K562 (cell line): Measurements from ENCODE around the gene ATP8B2. TPM values are rescaled to one million over a fixed set of nuclear protein-coding genes. Genes with fewer than 3 reads are reported as not detected.

Experiments used
- ATAC-seq: fragments of 200-7000 bp; cut with Tn5 transposase; 3 replicates; pipeline ENCODE4 v1.9.1; 2020; ENCODE audit warnings: moderate library complexity
- BruUV-seq: library from RNA; stranded (reverse); fragments of 400-500 nt; replicated peaks from 2 replicates; lab custom pipeline; 2021; lab: Mats Ljungman, UMichigan
- CTCF ChIA-PET: fragments of 300-600 bp; formaldehyde crosslinking; extraction: SDS; loops from one replicate; lab custom pipeline; 2021; ENCODE audit warnings: low intra/inter-chr PET ratio; lab: Yijun Ruan, JAX
- POLR2A ChIA-PET: fragments of 300-600, 350-650 bp; sonication (Branson Sonifier 250); formaldehyde crosslinking; extraction: SDS; loops from one replicate; lab custom pipeline; 2021; ENCODE audit warnings: antibody characterized with exemption, inconsistent platforms; lab: Yijun Ruan, JAX
- DNase-seq, 4 experiments: peaks; one replicate each; pipeline versions ENCODE4 v3.0.0 to v3.0.0-alpha.2; 2011 to 2018; ENCODE audit warnings: low spot score in 3 of 4, mixed read lengths in 3 of 4; ENCODE audit errors: extremely low read depth in 1 of 4
- FAIRE-seq: peaks from 2 replicates; lab custom pipeline; 2011; peaks lifted over from hg19 to GRCh38; lab: Jason Lieb, UNC
- H2AFZ ChIP-seq: 2 replicates; pipeline ENCODE4 v1.6.0; 2011; ENCODE audit warnings: low read depth, low read length, control low read depth, inconsistent platforms
- H3K27ac ChIP-seq: fragments of 200-600 bp; 3 replicates; pipeline ENCODE4 v1.8.0; 2011; ENCODE audit warnings: low read depth, mild to moderate bottlenecking, control low read depth, inconsistent platforms, low read length, moderate library complexity, mixed read lengths; ENCODE audit errors: extremely low read depth
- H3K27me3 ChIP-seq, 2 experiments: fragments of 300-600 bp in 1 of 2; 2 replicates in 1 of 2; 3 replicates in 1 of 2; pipeline versions ENCODE4 v1.6.0 to v1.8.0; 2011; ENCODE audit warnings: inconsistent platforms in 2 of 2, low read length in 2 of 2, mild to moderate bottlenecking in 1 of 2, mixed read lengths in 1 of 2, moderate library complexity in 1 of 2; ENCODE audit not compliant: control insufficient read depth in 2 of 2, insufficient read depth in 2 of 2
- H3K36me3 ChIP-seq: fragments of 300-600 bp; 3 replicates; pipeline ENCODE4 v1.8.0; 2011; ENCODE audit warnings: mild to moderate bottlenecking, low read length, inconsistent platforms; ENCODE audit not compliant: control insufficient read depth, insufficient read depth
- H3K4me1 ChIP-seq, 2 experiments: fragments of 200-600 bp in 1 of 2; replicated peaks in 1 of 2; 2 replicates in 1 of 2; 3 replicates in 1 of 2; pipeline versions ENCODE4 v1.5.1 to v1.8.0; 2011; ENCODE audit warnings: inconsistent platforms in 2 of 2, low read length in 2 of 2, mild to moderate bottlenecking in 1 of 2, mixed read lengths in 1 of 2, moderate library complexity in 1 of 2; ENCODE audit not compliant: control insufficient read depth in 2 of 2, insufficient read depth in 2 of 2
- H3K4me2 ChIP-seq: 2 replicates; pipeline ENCODE4 v1.6.1; 2011; ENCODE audit warnings: low read length, control low read depth, inconsistent platforms, mixed read lengths; ENCODE audit not compliant: insufficient read depth
- H3K4me3 ChIP-seq: fragments of 200-600 bp; sonication (generic), shearing (Covaris generic); 2 replicates; pipeline ENCODE4 v1.5.1; 2016; ENCODE audit warnings: control low read depth, inconsistent platforms
- H3K79me2 ChIP-seq: fragments of 200-600 bp; 3 replicates; pipeline ENCODE4 v1.8.0; 2011; ENCODE audit warnings: low read length, inconsistent platforms; ENCODE audit not compliant: control insufficient read depth, insufficient read depth
- H3K9ac ChIP-seq, 2 experiments: 2 replicates each; pipeline versions ENCODE4 v1.6.0 to v1.6.1; 2011; ENCODE audit warnings: low read depth in 2 of 2, low read length in 2 of 2, control low read depth in 1 of 2, inconsistent platforms in 1 of 2, mild to moderate bottlenecking in 1 of 2, mixed read lengths in 1 of 2; ENCODE audit not compliant: insufficient read depth in 1 of 2
- H3K9me1 ChIP-seq: one replicate; pipeline ENCODE4 v1.6.0; 2011; ENCODE audit warnings: inconsistent platforms, mild to moderate bottlenecking, low read length, moderate library complexity; ENCODE audit not compliant: control insufficient read depth, insufficient read depth
- H3K9me3 ChIP-seq: replicated peaks from 2 replicates; pipeline ENCODE4 v1.5.1; 2011; ENCODE audit warnings: low read depth, low read length, inconsistent platforms; ENCODE audit not compliant: control insufficient read depth, insufficient read depth
- H4K20me1 ChIP-seq: replicated peaks from 2 replicates; pipeline ENCODE4 v1.6.1; 2011; ENCODE audit warnings: low read length, inconsistent platforms, mixed read lengths; ENCODE audit not compliant: control insufficient read depth, insufficient read depth
- C11orf30 ChIP-seq: fragments of 450-650 bp; IDR thresholded peaks from 2 replicates; pipeline ENCODE4 v1.6.1; 2016; ENCODE audit warnings: low read depth, mild to moderate bottlenecking
- MEIS2 ChIP-seq: fragments of 450-650 bp; IDR thresholded peaks from 2 replicates; pipeline ENCODE4 v1.6.1; 2014; ENCODE audit warnings: mild to moderate bottlenecking; ENCODE audit not compliant: partially characterized antibody
- ZNF12 ChIP-seq: sonication (generic); formaldehyde crosslinking; IDR thresholded peaks from 2 replicates; pipeline ENCODE4 v1.4.0; 2020; ENCODE audit warnings: mild to moderate bottlenecking, missing genetic modification reagents
- ZNF121 ChIP-seq: sonication (generic); formaldehyde crosslinking; conservative IDR thresholded peaks from 2 replicates; pipeline ENCODE4 v1.8.0; 2022; ENCODE audit warnings: missing genetic modification reagents
- WGBS: fragments of 100-300 bp; shearing (Covaris generic); methylation state at CpG from one replicate; pipeline ENCODE4 v1.1.6; 2016; ENCODE audit warnings: low coverage, mixed read lengths; ENCODE audit not compliant: insufficient coverage; ENCODE audit errors: missing lambda C conversion rate; 5-methylcytosine and 5-hydroxymethylcytosine counted together
- in situ Hi-C: fragments of 300-500 bp; cut with MboI; formaldehyde crosslinking; loops from 4 replicates; pipeline ENCODE4 v1.15.0; 2018; ENCODE audit warnings: inconsistent platforms, mixed read lengths
- intact Hi-C: fragments of 100-400 bp; cut with micrococcal nuclease; formaldehyde crosslinking; loops from 2 replicates; pipeline ENCODE4 v1.14.2; 2022
- polyA plus RNA-seq, 8 experiments: library from polyadenylated mRNA; depleted of rRNA in 4 of 8; stranded (reverse) in 5 of 8; unstranded in 3 of 8; fragments of >200 nt; fragmentation: Nextera tagmentation in 2 of 8; fragmentation: Illumina TruSeq in 1 of 8; extraction: Ambion mirVana in 2 of 8; extraction: Trizol in 1 of 8; gene quantifications; 2 replicates each; pipeline versions ENCODE4 v1.2.1 to v1.2.3, GENCODE V29; 2011 to 2014; ENCODE audit warnings: inconsistent platforms in 1 of 8, missing spikeins in 1 of 8
- total RNA-seq, 7 experiments: library from RNA; depleted of rRNA in 6 of 7; stranded (reverse); fragments of >200 nt in 6 of 7; fragmentation: Illumina TruSeq in 2 of 7; extraction: Trizol in 2 of 7; gene quantifications; 2 replicates each; pipeline versions ENCODE4 v1.2.1 to v1.2.3, GENCODE V29; 2011 to 2021; ENCODE audit warnings: low replicate concordance in 1 of 7
- TF ChIP-seq, protein P1 (sequence below): fragments of 450-650 bp; formaldehyde crosslinking; conservative IDR thresholded peaks from 2 replicates; pipeline ENCODE4 v1.4.0; 2022; ENCODE audit warnings: mild to moderate bottlenecking, missing genetic modification characterization

The ATP8B2 gene
- total and polyA plus RNA-seq, 9 of the 15 experiments (the other 6 are each of a cell fraction or from before 2014, with no cell fraction given) = 0.27 to 33.2 (median 18.4) TPM

DNA sequence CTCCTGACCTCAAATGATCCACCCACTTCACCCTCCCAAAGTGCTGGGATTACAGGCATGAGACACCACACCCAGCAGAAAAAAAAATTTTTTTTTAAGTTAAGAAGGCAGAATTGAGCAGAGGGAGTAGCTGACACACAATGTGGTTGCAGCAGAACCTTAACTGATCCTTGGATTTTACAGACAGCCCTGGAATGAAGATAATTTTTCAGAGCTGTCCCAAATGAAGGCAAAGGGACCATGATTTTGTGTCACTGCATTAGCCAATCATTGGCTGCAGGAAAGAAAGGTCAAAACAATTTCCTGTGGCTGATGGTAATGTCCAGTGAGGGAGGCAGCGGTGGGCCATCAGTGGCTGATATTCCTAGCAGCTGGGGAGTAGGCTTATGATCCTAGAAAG is 23.7 kb upstream of the ATP8B2 start:
- no peaks in the 10 kb centered on the region for H3K9me3 ChIP-seq
- H3K4me1 ChIP-seq = no peaks in the 10 kb centered on the region; a peak in 1 of 5 replicates
- intact Hi-C loops = no loop called here
- FAIRE-seq (no peak), DNase-seq (no peak), ATAC-seq (no peak)
- no peak overlapping the region for H3K9ac ChIP-seq
- no peaks in the 10 kb centered on the region for H4K20me1 ChIP-seq
- no peaks in the 10 kb centered on the region for H3K27me3 ChIP-seq
- no peaks in the 10 kb centered on the region for H3K36me3 ChIP-seq
- H3K79me2 ChIP-seq = no peaks in the 10 kb centered on the region
- ChIA-PET POLR2A (no interaction called here), CTCF (no interaction called here)
- in situ Hi-C loops = no loop called here
- TF ChIP-seq ZNF12 (CRISPR knock-in tag) (peak; percentile 91), ZNF121 (CRISPR knock-in tag) (no peak), MEIS2 (no peak), C11orf30 (no peak)
- TF ChIP-seq, protein P1, sequence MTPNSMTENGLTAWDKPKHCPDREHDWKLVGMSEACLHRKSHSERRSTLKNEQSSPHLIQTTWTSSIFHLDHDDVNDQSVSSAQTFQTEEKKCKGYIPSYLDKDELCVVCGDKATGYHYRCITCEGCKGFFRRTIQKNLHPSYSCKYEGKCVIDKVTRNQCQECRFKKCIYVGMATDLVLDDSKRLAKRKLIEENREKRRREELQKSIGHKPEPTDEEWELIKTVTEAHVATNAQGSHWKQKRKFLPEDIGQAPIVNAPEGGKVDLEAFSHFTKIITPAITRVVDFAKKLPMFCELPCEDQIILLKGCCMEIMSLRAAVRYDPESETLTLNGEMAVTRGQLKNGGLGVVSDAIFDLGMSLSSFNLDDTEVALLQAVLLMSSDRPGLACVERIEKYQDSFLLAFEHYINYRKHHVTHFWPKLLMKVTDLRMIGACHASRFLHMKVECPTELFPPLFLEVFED (CRISPR knock-in tag) = no peak
- no peaks in the 10 kb centered on the region for H3K9me1 ChIP-seq
- no peak overlapping the region for H2AFZ ChIP-seq
- no TSS peak for BruUV-seq
- H3K27ac ChIP-seq = no peak overlapping the region
- WGBS = 78% methylated on average over 1 of the region's 1 CpG
- H3K4me3 ChIP-seq = no peak overlapping the region
- H3K4me2 ChIP-seq = no peak overlapping the region
